Measurements from ENCODE around the gene SLC2A9.

SLC2A9 gene

GRCh38 chr4:10008609-10009005 lies 12.7 kb downstream of the SLC2A9 start:
- DNase-seq (ENCODE audit: low read depth in 2 of 2): no peak
- no peak overlapping the region for H3K4me3 ChIP-seq (replicated peaks in 1 of 2; ENCODE audit: low read depth in 2 of 2, low read length in 2 of 2)
- no peak for TF ChIP-seq CTCF (IDR thresholded peaks at IDR 0.05; ENCODE audit: low read depth, low read length)

- no peak overlapping the region for H3K4me3 ChIP-seq (replicated peaks in 1 of 2; ENCODE audit: low read depth in 2 of 2, low read length in 2 of 2)
- DNase-seq (ENCODE audit: low read depth in 2 of 2): peak; percentile 49 to 60
- TF ChIP-seq CTCF (IDR thresholded peaks at IDR 0.05; ENCODE audit: low read depth, low read length): no peak
Observed at GRCh38 chr4:10007793-10008608, 13.3 kb downstream of the SLC2A9 start.

GRCh38 chr4:10007436-10007740 lies 13.9 kb downstream of the SLC2A9 start:
- no peak overlapping the region for H3K4me3 ChIP-seq (replicated peaks in 1 of 2; ENCODE audit: low read depth in 2 of 2, low read length in 2 of 2)
- DNase-seq (ENCODE audit: low read depth in 2 of 2): no peak
- no peak for TF ChIP-seq CTCF (IDR thresholded peaks at IDR 0.05; ENCODE audit: low read depth, low read length)

- DNase-seq (ENCODE audit: low read depth in 2 of 2): peak; percentile 47 to 60
- TF ChIP-seq CTCF (IDR thresholded peaks at IDR 0.05; ENCODE audit: low read depth, low read length): peak; percentile 13
- H3K4me3 ChIP-seq (replicated peaks in 1 of 2; ENCODE audit: low read depth in 2 of 2, low read length in 2 of 2): no peak overlapping the region
Observed at GRCh38 chr4:10006601-10007435, 14.5 kb downstream of the SLC2A9 start.

- H3K4me3 ChIP-seq (replicated peaks in 1 of 2; ENCODE audit: low read depth in 2 of 2, low read length in 2 of 2): no peak overlapping the region
- TF ChIP-seq CTCF (IDR thresholded peaks at IDR 0.05; ENCODE audit: low read depth, low read length): no peak
- DNase-seq (ENCODE audit: low read depth in 2 of 2): peak; percentile 74 to 85
Observed at GRCh38 chr4:10006231-10006600, 15.1 kb downstream of the SLC2A9 start.

- no peak for TF ChIP-seq CTCF (IDR thresholded peaks at IDR 0.05; ENCODE audit: low read depth, low read length)
- peak; percentile 18 to 32 for DNase-seq (ENCODE audit: low read depth in 2 of 2)
- H3K4me3 ChIP-seq (replicated peaks in 1 of 2; ENCODE audit: low read depth in 2 of 2, low read length in 2 of 2): no peak overlapping the region
Observed at GRCh38 chr4:10005632-10006031, 15.7 kb downstream of the SLC2A9 start.
